EH (cell line): ENCODE results near the gene WFDC1.

Experiments used
- DNase-seq: peaks from one replicate; pipeline ENCODE4 v3.0.0-alpha.2; 2015; ENCODE audit warnings: low read depth

Gene WFDC1

GRCh38 chr16:84302111-84302954 is 7.7 kb downstream of the WFDC1 start:
- peak; percentile 35 for DNase-seq

- DNase-seq: peak; percentile 99
Observed at GRCh38 chr16:84303023-84303422, 8.3 kb downstream of the WFDC1 start.

GRCh38 chr16:84303516-84303915 is 8.8 kb downstream of the WFDC1 start:
- DNase-seq: no peak

GRCh38 chr16:84306564-84306963 is 11.9 kb downstream of the WFDC1 start:
- no peak for DNase-seq

GRCh38 chr16:84307209-84307954 is 12.7 kb downstream of the WFDC1 start:
- no peak for DNase-seq

- DNase-seq: peak; percentile 68
Observed at GRCh38 chr16:84308120-84308519, 13.4 kb downstream of the WFDC1 start.

- no peak for DNase-seq
Observed at GRCh38 chr16:84310642-84311041, 16.0 kb downstream of the WFDC1 start.

GRCh38 chr16:84312783-84313382 is 18.2 kb downstream of the WFDC1 start:
- no peak for DNase-seq

GRCh38 chr16:84313921-84314320 is 19.2 kb downstream of the WFDC1 start:
- no peak for DNase-seq

- peak; percentile 41 for DNase-seq
Observed at GRCh38 chr16:84314373-84314772, 19.7 kb downstream of the WFDC1 start.

- DNase-seq: peak; percentile 44
Observed at GRCh38 chr16:84314814-84315213, 20.1 kb downstream of the WFDC1 start.

- DNase-seq: no peak
Observed at GRCh38 chr16:84315422-84315821, 20.7 kb downstream of the WFDC1 start.

GRCh38 chr16:84318091-84318975 is 23.7 kb downstream of the WFDC1 start:
- no peak for DNase-seq

GRCh38 chr16:84319146-84319760 is 24.6 kb downstream of the WFDC1 start:
- DNase-seq: no peak

GRCh38 chr16:84320511-84320910 is 25.8 kb downstream of the WFDC1 start:
- no peak for DNase-seq

GRCh38 chr16:84321932-84322331 is 27.3 kb downstream of the WFDC1 start:
- DNase-seq: no peak

GRCh38 chr16:84322749-84323148 is 28.1 kb downstream of the WFDC1 start:
- DNase-seq: no peak

GRCh38 chr16:84323606-84324005 is 28.9 kb downstream of the WFDC1 start:
- no peak for DNase-seq

GRCh38 chr16:84324434-84325262 is 30.0 kb downstream of the WFDC1 start:
- no peak for DNase-seq

- DNase-seq: no peak
Observed at GRCh38 chr16:84326545-84326944, 31.9 kb downstream of the WFDC1 start.
